GM08714 (cell line): ENCODE measurements around the gene SRA1.
"Not testable (repeated sequence)": the region's sequence is repeated elsewhere in the genome, so short reads cannot be mapped to it uniquely, and the experiment has no call there.

Source experiments
- H3K4me3 ChIP-seq: fragments of 200-500 bp; sonication (Bioruptor generic); 2 replicates; pipeline ENCODE4 v1.5.1; 2014; ENCODE audit warnings: mild to moderate bottlenecking, low read length, inconsistent platforms
- ZNF274 ChIP-seq: IDR thresholded peaks from 2 replicates; pipeline ENCODE4 v1.6.1; 2012; ENCODE audit warnings: mild to moderate bottlenecking, low read depth, low read length

SRA1 gene

DNA sequence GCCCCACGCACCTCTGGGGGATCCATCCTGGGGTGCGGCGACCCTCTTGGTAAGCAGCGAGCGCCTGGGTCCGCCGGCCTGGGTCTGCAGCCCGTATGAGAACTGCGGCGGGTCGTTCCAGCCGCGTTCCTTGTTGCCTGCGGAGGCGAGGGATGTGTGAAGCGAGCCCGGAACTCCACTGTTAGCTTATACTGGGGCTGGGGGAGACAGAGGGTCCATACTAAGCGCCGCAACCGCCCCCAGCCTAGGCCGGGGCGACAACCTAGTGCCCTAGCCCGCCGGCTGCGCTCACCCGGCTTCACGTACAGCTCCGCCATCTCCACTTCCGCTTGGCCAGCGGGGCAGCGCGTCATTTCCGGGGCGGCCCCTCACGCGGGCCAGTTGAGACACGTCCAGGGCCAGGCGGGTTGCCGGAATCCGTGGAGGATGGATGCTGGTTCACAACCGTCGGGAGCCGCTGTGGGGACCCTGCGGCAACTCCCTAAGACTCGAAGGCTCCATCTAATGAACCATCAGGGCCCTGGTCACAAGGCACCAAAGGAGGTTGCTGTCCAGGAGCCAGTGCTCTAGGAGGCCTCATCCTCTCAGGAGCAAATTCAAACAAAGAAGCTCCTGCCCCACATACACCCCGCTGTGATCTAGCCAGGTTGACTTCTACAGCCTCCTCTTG is at the start of gene SRA1:
Gene SRA1, minus strand, starts transcription at position 338 of the 670 bp plus-strand sequence. Its CDS starts 21 bp downstream, at position 317.
- peak within 1 kb of the TSS; percentile 99 for H3K4me3 ChIP-seq
- TF ChIP-seq ZNF274 = no peak

DNA sequence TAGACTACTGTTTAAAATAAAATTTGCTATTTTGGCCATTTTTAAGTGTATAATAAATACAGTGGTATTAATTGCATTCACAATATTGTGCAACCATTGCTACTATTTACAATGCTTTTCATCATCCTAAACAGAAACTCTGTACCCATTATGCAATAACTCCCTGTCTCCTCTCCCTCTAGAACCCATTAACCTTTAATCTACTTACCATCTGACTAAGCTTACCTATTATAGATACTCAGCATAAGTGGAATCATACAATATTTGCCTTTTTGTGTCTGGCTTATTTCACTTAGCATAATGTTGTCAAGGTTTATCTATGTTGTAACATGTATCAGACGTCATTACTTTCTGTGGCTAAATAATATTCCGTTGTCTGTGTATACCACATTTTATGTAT is 49.8 kb upstream of the SRA1 start:
- no peak for TF ChIP-seq ZNF274
- H3K4me3 ChIP-seq = no peak overlapping the region

DNA sequence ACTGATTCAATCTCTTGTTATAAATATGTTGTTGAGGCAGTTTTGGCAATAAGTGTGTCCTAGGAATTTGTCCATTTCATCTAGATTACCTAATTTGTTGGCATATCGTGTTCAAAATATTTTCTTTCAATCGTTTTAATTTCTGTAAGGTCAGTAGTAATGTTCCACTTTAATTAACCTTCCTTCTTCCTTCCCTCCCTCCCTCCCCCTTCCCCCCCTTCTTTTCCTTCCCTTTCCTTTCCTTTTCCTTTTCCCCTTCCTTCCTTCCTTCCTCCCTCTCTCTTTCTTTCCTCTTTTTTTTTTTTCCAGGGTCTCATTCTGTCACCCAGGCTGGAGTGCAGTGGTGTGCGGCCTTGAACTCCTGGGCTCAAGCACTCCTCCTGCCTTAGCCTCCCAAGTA is 48.6 kb upstream of the SRA1 start:
- no peak for TF ChIP-seq ZNF274
- no peak overlapping the region for H3K4me3 ChIP-seq

DNA sequence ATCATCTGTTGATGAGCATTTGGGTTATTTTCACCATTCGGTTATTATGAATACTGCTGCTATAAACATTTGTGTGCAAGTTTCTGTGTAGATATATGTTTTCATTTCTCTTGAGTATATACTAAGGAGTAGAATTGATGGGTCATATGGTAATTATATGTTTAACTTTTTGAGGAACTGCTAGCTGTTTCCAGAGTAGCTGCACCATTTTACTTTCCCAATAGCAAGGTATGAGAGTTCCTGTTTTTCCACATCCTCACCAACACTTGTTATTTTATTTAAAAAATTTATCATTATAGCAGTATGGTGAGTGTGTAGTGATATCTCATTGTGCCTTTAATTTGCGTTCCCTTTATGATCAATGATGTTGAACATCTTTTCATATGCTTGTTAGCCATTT is 46.5 kb upstream of the SRA1 start:
- TF ChIP-seq ZNF274 = no peak

DNA sequence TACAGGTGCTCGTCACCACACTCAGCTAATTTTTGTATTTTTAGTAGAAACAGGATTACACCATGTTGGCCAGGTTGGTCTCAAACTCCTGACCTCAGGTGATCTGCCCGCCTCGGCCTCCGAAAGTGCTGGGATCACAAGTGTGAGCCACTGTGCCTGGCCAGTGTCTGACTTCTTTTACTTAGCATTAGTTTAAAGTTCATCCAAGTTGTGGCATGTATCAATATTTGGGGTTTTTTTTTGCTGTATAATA is 46.1 kb upstream of the SRA1 start:
- H3K4me3 ChIP-seq = not testable (repeated sequence)

More for the DNA sequence above, 46.5 kb upstream of the SRA1 start:
- no peak overlapping the region for H3K4me3 ChIP-seq

DNA sequence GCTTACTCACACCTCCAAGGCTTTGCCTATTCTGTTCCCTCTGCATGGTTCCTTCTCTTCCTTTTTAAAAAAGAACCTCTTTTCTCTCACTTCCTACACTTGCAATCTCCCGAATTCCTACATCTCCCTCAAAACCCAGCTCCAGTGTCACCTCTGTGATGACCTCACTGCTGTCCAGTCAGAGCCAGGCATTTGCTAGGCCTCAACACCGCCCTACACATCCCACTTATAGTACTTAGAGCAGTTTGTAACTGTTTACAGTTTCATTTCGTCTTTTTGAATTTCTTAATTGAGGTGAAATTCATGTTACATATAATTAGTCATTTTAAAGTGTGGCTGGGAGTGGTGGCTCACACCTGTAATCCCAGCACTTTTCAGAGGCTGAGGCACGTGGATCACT is 44.9 kb upstream of the SRA1 start:
- no peak overlapping the region for H3K4me3 ChIP-seq

DNA sequence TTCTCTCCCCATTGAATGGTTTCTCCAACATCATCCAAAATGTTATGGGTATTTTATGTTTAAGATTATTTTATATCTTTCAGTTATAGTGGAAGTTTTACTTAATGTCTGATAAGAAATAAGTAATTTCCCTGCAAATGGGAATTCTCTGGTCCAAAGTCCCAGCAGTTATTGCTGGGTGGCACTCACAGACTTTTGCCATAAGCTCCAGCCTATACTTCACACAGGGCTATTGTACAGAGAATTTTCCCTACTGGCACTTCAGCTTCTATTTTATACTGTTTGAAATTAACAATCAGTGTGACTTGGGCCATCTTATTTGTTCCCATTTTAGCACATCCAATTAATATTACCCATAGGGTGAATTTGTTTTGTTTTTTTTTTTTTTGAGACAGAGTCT is 42.8 kb upstream of the SRA1 start:
- TF ChIP-seq ZNF274 = no peak
- no peak overlapping the region for H3K4me3 ChIP-seq

More for the DNA sequence above, 44.9 kb upstream of the SRA1 start:
- TF ChIP-seq ZNF274 = no peak

DNA sequence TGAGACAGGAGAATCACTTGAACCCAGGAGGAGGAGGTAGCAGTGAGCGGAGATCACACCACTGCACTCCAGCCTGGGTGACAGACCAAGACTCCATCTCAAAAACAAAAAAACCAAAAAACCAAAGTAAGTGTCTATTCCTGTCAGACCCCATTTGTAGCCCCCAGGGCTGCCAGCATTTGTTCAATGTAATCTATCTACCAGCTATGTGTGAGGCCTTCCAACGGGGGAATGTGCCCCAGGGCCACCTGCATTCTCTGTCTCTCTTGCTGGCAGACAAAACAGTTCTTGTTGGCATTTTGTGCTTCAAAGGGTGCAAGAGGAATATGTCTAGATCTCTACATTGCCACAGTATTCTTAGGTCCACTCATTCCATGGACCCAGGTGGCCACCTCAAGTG is 41.6 kb upstream of the SRA1 start:
- TF ChIP-seq ZNF274 = no peak
- no peak overlapping the region for H3K4me3 ChIP-seq

DNA sequence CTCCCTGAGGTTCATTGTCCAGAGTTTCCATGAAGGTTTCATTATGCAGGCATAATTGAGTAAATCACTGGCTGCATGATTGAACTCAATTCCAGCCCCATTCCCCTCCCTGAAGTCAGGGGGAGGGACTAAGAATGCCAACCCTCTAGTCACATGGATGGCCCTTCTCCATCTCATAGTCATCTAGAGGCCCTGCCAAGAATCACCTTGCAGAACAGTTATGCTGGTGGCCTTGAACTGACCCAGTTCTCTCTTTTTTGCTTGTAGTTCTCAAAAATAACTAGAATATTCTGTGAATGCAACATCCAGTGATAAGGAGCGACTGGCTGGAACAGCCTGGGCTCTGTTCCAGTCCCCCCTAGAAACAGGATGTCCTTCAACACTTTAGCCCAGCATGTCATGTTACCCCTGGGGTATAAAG is 39.1 kb upstream of the SRA1 start:
- no peak for TF ChIP-seq ZNF274
- H3K4me3 ChIP-seq = no peak overlapping the region

DNA sequence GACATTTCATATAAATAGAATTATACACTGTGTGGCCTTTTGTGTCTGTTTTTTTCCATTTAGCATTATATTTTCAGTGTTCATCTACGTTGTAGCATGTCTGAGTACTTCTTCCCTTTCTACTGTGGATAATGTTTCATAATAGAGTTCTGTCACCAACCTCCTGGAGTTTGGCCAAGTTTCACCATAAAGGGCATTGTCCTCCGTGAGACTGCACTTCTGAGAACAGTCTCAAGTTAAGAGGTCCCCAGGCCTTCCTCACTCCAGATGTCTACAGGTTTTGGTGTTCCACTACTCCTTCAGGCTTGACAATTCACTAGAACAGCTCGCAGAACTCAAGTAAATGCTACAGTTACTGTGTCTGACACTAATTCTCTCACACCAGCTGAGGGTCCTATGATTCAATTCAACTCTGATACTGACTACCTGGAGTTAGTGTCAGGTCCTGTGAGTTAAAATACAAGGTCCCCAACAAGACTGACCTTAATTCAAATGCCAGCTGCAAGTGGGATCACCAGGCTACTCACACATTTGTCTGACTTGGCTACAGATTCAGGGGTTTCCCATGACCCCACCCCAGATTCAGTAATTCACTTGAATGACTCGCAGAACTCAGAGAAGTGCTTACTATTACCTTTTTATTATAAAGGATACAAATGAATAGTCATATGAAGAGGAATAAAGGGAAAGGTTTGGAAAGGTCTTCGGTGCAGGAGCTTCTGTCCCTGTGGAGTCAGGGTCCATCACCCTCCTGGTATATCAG is 38.4 kb upstream of the SRA1 start:
- TF ChIP-seq ZNF274 = no peak
- no peak overlapping the region for H3K4me3 ChIP-seq

DNA sequence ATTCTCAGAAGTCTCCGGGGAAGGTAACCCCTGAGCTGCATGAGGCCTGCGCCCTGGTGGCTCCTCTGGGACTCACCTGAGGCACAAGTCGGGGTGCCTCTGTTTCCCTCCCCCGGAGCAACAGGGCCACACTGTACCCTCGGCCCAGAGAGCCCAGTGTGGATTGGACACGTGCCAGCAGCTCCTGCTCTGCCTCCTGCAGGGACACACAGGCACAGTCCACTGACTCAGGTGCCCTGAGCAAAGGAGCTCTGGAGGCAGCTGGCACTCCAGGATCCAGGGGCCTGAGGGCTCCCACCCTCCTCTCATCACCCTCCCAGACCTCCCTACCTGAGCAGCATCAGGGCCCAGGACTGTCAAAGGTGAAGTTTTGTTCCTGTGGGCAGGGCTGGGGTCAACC is 36.9 kb upstream of the SRA1 start:
- H3K4me3 ChIP-seq = no peak overlapping the region
- TF ChIP-seq ZNF274 = no peak

DNA sequence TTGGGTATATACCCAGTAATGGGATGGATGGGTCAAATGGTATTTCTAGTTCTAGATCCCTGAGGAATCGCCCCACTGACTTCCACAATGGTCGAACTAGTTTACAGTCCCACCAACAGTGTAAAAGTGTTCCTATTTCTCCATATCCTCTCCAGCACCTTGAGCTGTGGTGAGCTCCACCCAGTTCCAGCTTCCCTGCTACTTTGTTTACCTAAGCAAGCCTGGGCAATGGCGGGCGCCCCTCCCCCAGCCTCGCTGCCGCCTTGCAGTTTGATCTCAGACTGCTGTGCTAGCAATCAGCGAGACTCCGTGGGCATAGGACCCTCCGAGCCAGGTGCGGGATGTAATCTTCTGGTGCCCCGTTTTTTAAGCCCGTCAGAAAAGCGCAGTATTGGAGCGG is 35.8 kb upstream of the SRA1 start:
- not testable (repeated sequence) for H3K4me3 ChIP-seq

DNA sequence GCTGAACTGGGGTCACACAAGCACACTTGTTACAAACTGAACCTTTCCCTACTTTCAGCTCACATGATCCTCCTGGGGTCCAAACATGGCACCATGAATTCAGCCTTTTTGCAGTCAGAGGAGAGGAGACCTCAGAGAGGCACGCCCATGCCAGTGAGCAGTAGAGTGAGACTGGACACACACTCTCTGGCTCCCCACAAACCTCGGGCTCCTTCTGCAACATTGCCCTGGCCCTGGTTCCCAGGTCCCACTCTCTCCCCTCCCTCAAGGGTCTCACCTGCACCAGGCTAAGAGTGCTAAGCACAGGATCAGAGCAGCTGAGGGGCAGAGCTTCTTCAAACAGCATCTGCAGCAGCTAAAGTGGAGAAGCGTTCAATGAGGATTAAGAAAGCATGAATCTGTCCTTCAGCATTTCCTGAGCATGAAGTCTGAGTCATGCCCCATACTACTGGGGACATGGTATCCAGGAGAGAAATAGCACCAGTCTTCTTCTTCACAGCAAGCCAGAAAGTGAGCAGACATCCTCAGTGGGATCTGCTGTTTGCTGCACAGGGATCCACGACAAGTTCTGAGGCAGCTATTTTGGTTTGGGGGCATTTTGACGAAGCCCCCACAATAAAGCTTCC is 34.6 kb upstream of the SRA1 start:
- no peak overlapping the region for H3K4me3 ChIP-seq
- TF ChIP-seq ZNF274 = no peak

DNA sequence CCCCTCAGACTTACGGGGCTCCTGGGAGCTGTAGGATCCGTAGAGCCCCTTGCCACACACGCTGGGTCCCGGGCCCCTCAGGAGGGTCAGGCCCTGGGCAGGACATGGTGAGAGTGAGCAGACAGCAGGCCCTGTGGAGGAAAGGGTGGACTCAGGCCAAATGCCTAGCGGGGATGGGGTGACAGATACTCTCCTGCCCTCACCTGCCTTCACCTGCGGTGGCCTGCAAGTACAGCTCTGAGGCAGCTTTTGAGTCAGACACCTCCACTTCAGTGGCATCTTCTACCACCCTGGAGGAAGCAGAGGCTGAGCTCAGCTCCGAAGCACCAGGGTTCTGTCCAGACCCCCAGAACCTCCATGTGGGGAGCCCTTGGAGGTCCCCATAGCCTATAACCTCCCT is 33.6 kb upstream of the SRA1 start:
- no peak for TF ChIP-seq ZNF274
- H3K4me3 ChIP-seq = no peak overlapping the region

DNA sequence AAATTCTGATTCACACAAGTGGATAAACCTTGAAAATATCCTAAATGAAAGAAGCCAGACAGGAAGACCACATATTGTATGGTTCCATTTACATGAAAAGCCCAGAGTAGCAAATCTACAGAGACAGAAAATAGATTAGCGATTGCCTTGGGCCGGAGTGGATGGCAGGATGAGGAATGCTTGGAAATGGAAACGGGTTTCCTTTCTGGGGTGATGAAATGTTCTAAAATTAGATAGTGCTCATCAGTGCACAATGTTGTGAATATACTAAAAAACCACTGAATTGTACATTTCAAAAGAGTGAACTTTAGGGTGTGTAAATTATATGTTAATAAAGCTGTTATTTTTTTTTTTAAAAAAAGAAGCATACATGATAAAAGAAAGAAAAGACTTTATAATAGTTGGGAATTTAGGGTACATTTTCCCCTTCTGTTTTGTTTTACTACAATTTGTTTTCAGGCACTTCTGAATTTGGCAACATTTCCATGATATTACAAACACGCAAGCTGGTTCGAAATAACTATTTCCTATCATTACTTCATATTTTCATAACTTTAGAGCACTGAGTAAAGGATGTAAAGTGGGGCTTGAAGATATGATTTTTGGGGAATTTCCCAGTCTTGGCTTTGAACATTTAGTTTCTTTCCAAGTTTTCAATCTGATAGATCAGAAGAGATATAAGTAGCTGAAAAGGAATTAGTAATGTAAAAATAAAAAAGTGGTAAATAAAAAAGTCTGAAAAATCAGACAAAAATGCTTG is 31.2 kb upstream of the SRA1 start:
- no peak for TF ChIP-seq ZNF274
- H3K4me3 ChIP-seq = no peak overlapping the region

DNA sequence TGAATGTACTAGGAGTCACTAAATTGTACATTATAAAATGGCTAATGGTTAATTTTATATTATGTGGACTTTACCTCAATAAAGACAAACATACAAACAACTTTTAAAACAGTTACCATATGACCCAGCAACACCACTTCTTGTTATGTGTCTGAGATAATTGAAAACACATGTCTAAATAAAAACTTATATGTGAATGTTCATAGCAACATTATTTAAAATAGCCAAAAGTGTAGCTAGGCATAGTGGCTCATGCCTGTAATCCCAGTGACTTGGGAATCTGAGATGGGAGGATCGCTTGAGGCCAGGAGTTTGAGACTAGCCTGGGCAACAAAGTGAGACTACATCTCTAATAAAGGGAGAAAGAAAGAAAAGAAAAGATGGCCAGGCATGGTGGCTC is 30.2 kb upstream of the SRA1 start:
- H3K4me3 ChIP-seq = no peak overlapping the region
- no peak for TF ChIP-seq ZNF274

DNA sequence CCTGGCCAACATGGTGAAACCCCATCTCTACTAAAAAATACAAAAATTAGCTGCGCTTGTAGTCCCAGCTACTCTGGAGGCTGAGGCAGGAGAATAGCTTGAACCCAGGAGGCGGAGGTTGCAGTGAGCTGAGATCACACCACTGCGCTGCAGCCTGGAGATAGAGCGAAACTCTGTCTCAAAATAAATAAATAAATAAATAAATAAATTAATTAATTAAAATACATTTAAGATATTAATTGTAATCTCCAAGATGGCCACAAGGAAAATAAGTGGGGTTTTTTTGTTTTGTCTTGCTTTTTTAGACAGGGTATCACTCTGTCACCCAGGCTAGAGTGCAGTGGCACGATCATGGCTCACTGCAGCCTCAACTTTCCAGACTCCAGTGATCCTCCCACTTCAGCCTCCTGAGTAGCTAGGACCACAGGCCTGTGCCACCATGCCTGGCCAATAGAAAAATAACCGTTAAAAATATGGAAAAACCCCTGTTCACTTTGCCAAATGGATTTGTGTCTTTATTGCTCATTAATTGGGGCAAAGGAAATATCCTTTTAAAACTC is 22.0 kb upstream of the SRA1 start:
- not testable (repeated sequence) for H3K4me3 ChIP-seq
